Suprapubic skin (tissue), 4 donors: ENCODE data around the gene DBH. TPM values are rescaled to one million over a fixed set of nuclear protein-coding genes. Genes with fewer than 3 reads are reported as not detected.

Source experiments
- DNase-seq, 2 donors: peaks; one replicate each; pipeline ENCODE4 v3.0.0-alpha.2; 2019; ENCODE audit warnings: low spot score in 2 of 2
- H3K27ac ChIP-seq: fragments of 200-600 bp; sonication (generic); one replicate; pipeline ENCODE4 v1.5.1; 2019
- H3K27me3 ChIP-seq: fragments of 200-600 bp; sonication (generic); one replicate; pipeline ENCODE4 v1.5.1; 2019
- H3K36me3 ChIP-seq: fragments of 200-600 bp; sonication (generic); one replicate; pipeline ENCODE4 v1.5.1; 2019
- H3K4me1 ChIP-seq: fragments of 200-600 bp; sonication (generic); one replicate; pipeline ENCODE4 v1.5.1; 2019
- H3K4me3 ChIP-seq: fragments of 200-600 bp; sonication (generic); one replicate; pipeline ENCODE4 v1.5.1; 2019; ENCODE audit warnings: mild to moderate bottlenecking
- H3K9me3 ChIP-seq: fragments of 200-600 bp; sonication (generic); one replicate; pipeline ENCODE4 v1.5.1; 2019
- CTCF ChIP-seq, 2 donors: fragments of 200-600 bp in 1 of 2; fragments of 450-650 bp in 1 of 2; sonication (generic) in 1 of 2; IDR thresholded peaks; one replicate each; pipeline ENCODE4 v1.5.1; 2016 to 2019; ENCODE audit warnings: antibody characterized with exemption in 2 of 2, mild to moderate bottlenecking in 1 of 2, moderate library complexity in 1 of 2
- EP300 ChIP-seq: sonication (generic); formaldehyde crosslinking; IDR thresholded peaks from one replicate; pipeline ENCODE4 v1.6.1; 2017; ENCODE audit warnings: antibody characterized with exemption
- POLR2A ChIP-seq, 2 donors: fragments of 450-650 bp; IDR thresholded peaks; one replicate each; pipeline ENCODE4 v1.6.1; 2017; ENCODE audit warnings: antibody characterized with exemption in 2 of 2, mild to moderate bottlenecking in 2 of 2, moderate library complexity in 2 of 2
- POLR2AphosphoS5 ChIP-seq, 3 donors: sonication (generic); formaldehyde crosslinking; IDR thresholded peaks; one replicate each; pipeline ENCODE4 v1.6.1; 2017; ENCODE audit warnings: antibody characterized with exemption in 3 of 3
- WGBS: methylation state at CpG from one replicate; pipeline ENCODE4 v1.1.5; 2018; 5-methylcytosine and 5-hydroxymethylcytosine counted together
- total RNA-seq, 4 donors: library from RNA; depleted of rRNA; stranded (reverse); fragments of >200 nt; gene quantifications; one replicate each; pipeline ENCODE4 v1.1.0, GENCODE V29; 2016

Gene DBH
- total RNA-seq, 4 donors from 2014 or later, result not detected

GRCh38 chr9:133665096-133665495 is 28.9 kb downstream of the DBH start:
- no peaks in the 10 kb centered on the region for H3K9me3 ChIP-seq
- no peak overlapping the region for H3K27ac ChIP-seq
- H3K4me1 ChIP-seq, result no peaks in the 10 kb centered on the region
- H3K27me3 ChIP-seq, result peaks cover 65% of the 10 kb centered on the region
- no peak for TF ChIP-seq EP300
- no peak for TF ChIP-seq POLR2A (IDR thresholded peaks at IDR 0.05)
- no peak for TF ChIP-seq CTCF (IDR thresholded peaks at IDR 0.05)
- no peak for TF ChIP-seq POLR2AphosphoS5 (IDR thresholded peaks at IDR 0.05)
- H3K4me3 ChIP-seq, result no peak overlapping the region
- no peak for DNase-seq
- WGBS, result 93% methylated on average over 5 of the region's 13 CpGs
- no peaks in the 10 kb centered on the region for H3K36me3 ChIP-seq

GRCh38 chr9:133665535-133665934 is 29.4 kb downstream of the DBH start:
- H3K36me3 ChIP-seq, result no peaks in the 10 kb centered on the region
- no peaks in the 10 kb centered on the region for H3K9me3 ChIP-seq
- no peak overlapping the region for H3K27ac ChIP-seq
- WGBS, result 85% methylated on average over 11 of the region's 12 CpGs
- TF ChIP-seq POLR2AphosphoS5 (IDR thresholded peaks at IDR 0.05), result no peak
- no peak for TF ChIP-seq CTCF (IDR thresholded peaks at IDR 0.05)
- TF ChIP-seq POLR2A (IDR thresholded peaks at IDR 0.05), result no peak
- TF ChIP-seq EP300, result no peak
- no peak overlapping the region for H3K4me3 ChIP-seq
- H3K4me1 ChIP-seq, result no peaks in the 10 kb centered on the region
- peaks cover 61% of the 10 kb centered on the region for H3K27me3 ChIP-seq
- DNase-seq, result no peak

- WGBS, result 55% methylated on average over 8 of the region's 9 CpGs
These were observed 30.2 kb downstream of the DBH start for GRCh38 chr9:133666387-133666786.

GRCh38 chr9:133666845-133667244 is 30.7 kb downstream of the DBH start:
- Histone ChIP-seq H3K9me3 (no peaks in the 10 kb centered on the region), H3K27me3 (peaks cover 47% of the 10 kb centered on the region), H3K36me3 (no peaks in the 10 kb centered on the region), H3K4me1 (no peaks in the 10 kb centered on the region), H3K4me3 (no peak overlapping the region), H3K27ac (no peak overlapping the region)
- TF ChIP-seq POLR2AphosphoS5 (IDR thresholded peaks at IDR 0.05), result no peak
- no peak for TF ChIP-seq CTCF (IDR thresholded peaks at IDR 0.05)
- TF ChIP-seq POLR2A (IDR thresholded peaks at IDR 0.05), result no peak
- TF ChIP-seq EP300, result no peak
- 64% methylated on average over 10 of the region's 11 CpGs for WGBS
- no peak for DNase-seq

More at GRCh38 chr9:133666387-133666786, 30.2 kb downstream of the DBH start:
- H3K4me1 ChIP-seq, result no peaks in the 10 kb centered on the region
- TF ChIP-seq POLR2AphosphoS5 (IDR thresholded peaks at IDR 0.05), result no peak
- TF ChIP-seq CTCF (IDR thresholded peaks at IDR 0.05), result no peak
- TF ChIP-seq EP300, result no peak
- TF ChIP-seq POLR2A (IDR thresholded peaks at IDR 0.05), result no peak
- H3K36me3 ChIP-seq, result no peaks in the 10 kb centered on the region
- H3K27ac ChIP-seq, result no peak overlapping the region
- DNase-seq, result no peak
- H3K4me3 ChIP-seq, result no peak overlapping the region
- H3K9me3 ChIP-seq, result no peaks in the 10 kb centered on the region
- H3K27me3 ChIP-seq, result peaks cover 52% of the 10 kb centered on the region

GRCh38 chr9:133667759-133668450 is 31.7 kb downstream of the DBH start:
- WGBS, result 53% methylated on average over 9 of the region's 17 CpGs
- peaks cover 37% of the 10 kb centered on the region for H3K27me3 ChIP-seq
- no peak overlapping the region for H3K27ac ChIP-seq
- DNase-seq, result no peak
- no peak overlapping the region for H3K4me3 ChIP-seq
- no peaks in the 10 kb centered on the region for H3K9me3 ChIP-seq
- H3K36me3 ChIP-seq, result no peaks in the 10 kb centered on the region
- H3K4me1 ChIP-seq, result no peaks in the 10 kb centered on the region
- TF ChIP-seq EP300 (no peak), CTCF (IDR thresholded peaks at IDR 0.05) (no peak), POLR2AphosphoS5 (IDR thresholded peaks at IDR 0.05) (no peak), POLR2A (IDR thresholded peaks at IDR 0.05) (no peak)
